GM18498 (cell line): ENCODE data around the gene PGD.
"Not testable (repeated sequence)": the region's sequence is repeated elsewhere in the genome, so short reads cannot be mapped to it uniquely, and the experiment has no call there.

ENCODE experiments used
- ATAC-seq: cut with Tn5 transposase; IDR thresholded peaks from one replicate; pipeline ENCODE4 v1.9.1; 2021; ENCODE audit warnings: mild to moderate bottlenecking, moderate library complexity; ENCODE audit not compliant: unreplicated experiment

Gene PGD

GRCh38 chr1:10433790-10434189 lies 34.9 kb downstream of the PGD start:
- ATAC-seq = no peak

GRCh38 chr1:10434590-10434989 lies 35.7 kb downstream of the PGD start:
- no peak for ATAC-seq

DNA sequence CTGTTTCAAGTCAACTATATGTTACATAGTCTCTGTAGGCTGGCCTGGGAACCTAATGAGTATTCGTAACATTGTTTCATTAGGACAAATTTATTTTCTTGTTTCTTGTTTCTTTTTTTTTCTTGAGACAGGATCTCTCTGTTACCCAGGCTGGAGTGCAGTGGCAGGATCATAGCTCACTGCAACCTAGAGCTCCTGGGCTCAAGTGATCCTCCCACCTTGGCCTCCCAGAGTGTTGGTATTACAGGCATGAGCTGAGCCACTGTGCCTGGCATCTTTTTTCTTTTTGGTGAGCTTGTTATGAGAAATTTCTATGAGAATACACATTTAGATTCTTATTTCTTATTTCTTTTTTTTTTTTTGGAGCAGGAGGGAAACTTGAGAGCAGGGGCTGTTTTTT lies 38.2 kb downstream of the PGD start:
- ATAC-seq = no peak

GRCh38 chr1:10438677-10439163 lies 39.9 kb downstream of the PGD start:
- no peak for ATAC-seq

DNA sequence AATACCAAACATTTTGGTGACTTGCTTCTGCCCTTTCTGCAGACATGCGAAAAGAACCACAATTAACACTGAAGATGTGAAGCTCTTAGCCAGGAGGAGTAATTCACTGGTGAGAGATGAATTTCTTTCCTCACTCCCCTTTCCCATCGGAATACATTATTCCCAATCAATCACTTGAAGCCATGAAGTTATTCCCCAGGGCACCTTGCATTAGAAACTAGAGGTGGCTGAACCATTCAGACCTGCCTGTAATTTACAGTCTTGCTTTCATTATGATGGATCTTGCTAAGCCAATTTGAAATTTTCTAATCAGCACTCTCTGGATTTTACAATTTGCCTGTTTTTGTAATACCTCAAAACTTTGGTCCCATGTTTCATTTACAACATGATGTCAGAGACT lies 41.4 kb downstream of the PGD start:
- ATAC-seq = no peak

- ATAC-seq = no peak
Measured at GRCh38 chr1:10440794-10441193, 41.9 kb downstream of the PGD start.

DNA sequence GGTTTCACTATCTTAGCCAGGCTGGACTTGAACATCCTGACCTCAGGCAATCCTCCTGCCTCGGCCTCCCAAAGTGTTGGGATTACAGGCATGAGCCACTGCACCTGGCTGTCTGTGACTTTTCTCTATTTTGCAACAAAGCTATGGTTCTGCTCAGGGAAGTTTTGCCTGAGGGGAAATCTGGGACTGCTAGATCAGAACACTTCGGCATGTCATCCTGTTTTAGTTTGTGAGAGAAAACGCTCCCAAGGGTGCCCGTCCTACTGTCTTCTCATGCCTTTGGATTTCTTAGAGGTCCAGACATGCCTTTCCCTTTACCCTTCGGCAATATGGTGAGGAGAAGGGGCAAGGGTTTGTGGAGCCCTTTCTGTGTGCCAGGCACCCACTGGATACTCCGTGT lies 45.4 kb downstream of the PGD start:
- ATAC-seq = no peak

GRCh38 chr1:10444795-10445397 lies 46.0 kb downstream of the PGD start:
- no peak for ATAC-seq

DNA sequence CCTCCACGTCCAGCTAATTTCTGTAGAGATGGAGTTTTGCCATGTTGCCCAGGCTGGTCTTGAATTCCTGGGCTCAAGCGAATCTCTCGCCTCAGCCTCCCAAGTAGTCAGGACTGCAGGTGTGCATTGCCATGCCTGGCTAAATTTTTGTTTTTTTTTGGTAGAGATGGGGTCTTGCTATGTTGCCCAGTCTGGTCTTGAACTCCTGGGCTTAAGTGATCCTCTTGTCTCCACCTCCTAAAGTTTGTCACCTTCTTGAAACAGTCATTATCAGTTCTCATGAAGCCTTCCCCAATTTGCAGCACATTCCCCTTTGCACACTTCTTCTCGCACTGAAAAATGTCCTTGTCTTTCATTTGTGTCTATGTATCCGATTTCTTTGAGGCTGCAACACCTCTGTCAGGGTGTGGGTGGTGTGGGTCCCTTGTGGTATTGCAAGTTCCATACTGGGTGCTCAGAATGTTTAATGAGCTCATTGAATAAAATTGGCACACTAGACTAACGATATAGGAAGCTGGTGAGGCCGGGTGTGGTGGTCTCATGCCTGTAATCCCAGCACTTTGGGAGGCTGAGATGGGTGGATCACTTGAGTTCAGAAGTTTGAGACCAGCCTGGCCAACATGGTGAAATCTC lies 48.0 kb downstream of the PGD start:
- ATAC-seq = no peak

DNA sequence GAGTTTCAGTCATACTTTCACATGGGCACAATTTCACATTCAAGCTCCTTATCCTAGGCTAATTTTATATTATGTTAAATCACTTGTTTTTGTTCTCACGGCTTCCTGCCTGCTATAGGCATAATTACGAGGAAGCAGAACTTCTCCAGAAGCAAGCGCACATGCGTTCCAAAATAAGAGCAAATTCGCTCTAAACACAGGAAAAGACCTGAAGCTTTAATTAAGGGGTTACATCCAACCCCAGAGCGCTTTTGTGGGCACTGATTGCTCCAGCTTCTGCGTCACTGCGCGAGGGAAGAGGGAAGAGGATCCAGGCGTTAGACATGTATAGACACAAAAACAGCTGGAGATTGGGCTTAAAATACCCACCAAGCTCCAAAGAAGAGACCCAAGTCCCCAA lies 50.9 kb downstream of the PGD start, which contains the start of gene CORT:
TSS of gene CORT (plus strand) at position 281 of the 400 bp plus-strand sequence. CDS start 193 bp downstream, outside the sequence.
- no peak for ATAC-seq

GRCh38 chr1:10450156-10450814 lies 51.4 kb downstream of the PGD start:
- no peak for ATAC-seq

DNA sequence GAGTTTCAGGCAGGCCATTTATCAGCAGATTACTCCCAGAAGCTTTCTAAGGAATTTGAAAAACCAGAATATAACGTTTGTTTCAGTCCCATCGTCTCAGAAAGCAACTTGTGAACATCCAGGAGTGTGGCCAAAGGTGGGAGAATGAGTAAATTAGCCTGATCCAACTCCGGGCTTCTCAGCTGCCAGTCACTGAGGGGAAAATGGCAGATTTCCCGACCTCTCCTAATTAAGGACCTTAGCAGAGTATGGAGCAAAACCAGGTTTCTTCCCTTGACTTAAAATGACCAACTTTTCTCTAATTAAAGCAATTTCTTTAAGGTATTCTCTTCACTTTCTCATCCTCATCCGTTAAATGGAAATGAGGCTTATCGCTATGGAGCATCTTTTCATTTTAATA lies 52.0 kb downstream of the PGD start:
- no peak for ATAC-seq

DNA sequence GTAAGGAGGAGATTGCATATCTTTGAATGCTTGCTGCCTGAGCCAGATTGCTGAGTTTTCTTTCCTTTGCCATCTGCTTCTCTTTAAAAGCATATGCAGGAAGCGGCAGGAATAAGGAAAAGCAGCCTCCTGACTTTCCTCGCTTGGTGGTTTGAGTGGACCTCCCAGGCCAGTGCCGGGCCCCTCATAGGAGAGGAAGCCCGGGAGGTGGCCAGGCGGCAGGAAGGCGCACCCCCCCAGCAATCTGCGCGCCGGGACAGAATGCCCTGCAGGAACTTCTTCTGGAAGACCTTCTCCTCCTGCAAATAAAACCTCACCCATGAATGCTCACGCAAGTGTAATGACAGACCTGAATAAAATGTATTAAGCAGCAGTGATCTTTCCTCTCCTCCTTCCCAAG lies 52.4 kb downstream of the PGD start:
- no peak for ATAC-seq

DNA sequence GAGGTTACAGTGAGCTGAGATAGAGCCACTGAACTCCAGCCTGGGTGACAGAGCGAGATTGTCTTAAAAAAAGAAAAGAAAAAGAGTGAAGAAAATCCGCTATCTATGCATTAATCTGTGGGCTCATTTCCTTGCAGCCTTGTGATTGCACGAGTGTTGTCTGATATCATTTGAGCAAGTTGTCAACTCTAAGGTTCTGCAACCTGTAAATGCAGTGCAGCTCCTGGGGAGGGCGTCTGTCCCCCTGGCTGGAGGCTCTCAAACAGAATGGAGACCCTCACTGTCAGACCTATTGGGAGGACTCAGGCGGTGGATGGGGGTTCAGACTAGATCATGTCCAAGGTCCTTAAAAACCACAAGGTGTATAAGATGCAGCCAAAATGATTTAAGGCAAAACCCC lies 57.2 kb downstream of the PGD start:
- ATAC-seq = no peak

GRCh38 chr1:10456661-10457060 lies 57.8 kb downstream of the PGD start:
- no peak for ATAC-seq

GRCh38 chr1:10457462-10457861 lies 58.6 kb downstream of the PGD start:
- not testable (repeated sequence) for ATAC-seq

- ATAC-seq = no peak
Measured at GRCh38 chr1:10457875-10458274, 59.0 kb downstream of the PGD start.

GRCh38 chr1:10459184-10459583 lies 60.3 kb downstream of the PGD start:
- no peak for ATAC-seq

GRCh38 chr1:10467078-10467477 lies 68.2 kb downstream of the PGD start:
- no peak for ATAC-seq

- no peak for ATAC-seq
Measured at GRCh38 chr1:10470043-10470442, 71.2 kb downstream of the PGD start.
